Loucy (cell line): Measurements from ENCODE around the gene SELENOO.

Source experiments
- EZH2phosphoT487 ChIP-seq: fragments of 200-600 bp; IDR thresholded peaks from 2 replicates; pipeline ENCODE4 v1.6.1; 2018; ENCODE audit warnings: antibody characterized with exemption, mild to moderate bottlenecking, moderate library complexity, borderline replicate concordance
- TF ChIP-seq, protein P1 (sequence below): fragments of 200-600 bp; sonication (generic); conservative IDR thresholded peaks from 2 replicates; pipeline ENCODE4 v1.5.1; 2014; ENCODE audit warnings: mild to moderate bottlenecking, antibody characterized with exemption, low read length

DNA sequence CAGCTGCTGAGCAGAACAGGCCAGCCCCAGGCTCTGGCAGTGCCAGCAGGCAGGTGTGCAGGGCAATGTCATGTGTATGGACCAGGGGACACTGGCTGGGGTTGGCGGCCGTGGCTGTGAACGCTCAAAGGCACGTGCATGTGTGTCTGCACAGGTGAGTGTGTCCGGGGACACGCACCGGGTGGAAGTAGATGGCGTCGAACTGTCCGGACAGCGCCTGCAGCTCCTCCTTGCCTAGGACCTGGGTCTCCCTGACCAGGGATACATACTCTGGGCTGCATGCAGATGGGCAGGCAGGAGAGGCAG is 49.4 kb downstream of the SELENOO start:
- TF ChIP-seq, protein P1, sequence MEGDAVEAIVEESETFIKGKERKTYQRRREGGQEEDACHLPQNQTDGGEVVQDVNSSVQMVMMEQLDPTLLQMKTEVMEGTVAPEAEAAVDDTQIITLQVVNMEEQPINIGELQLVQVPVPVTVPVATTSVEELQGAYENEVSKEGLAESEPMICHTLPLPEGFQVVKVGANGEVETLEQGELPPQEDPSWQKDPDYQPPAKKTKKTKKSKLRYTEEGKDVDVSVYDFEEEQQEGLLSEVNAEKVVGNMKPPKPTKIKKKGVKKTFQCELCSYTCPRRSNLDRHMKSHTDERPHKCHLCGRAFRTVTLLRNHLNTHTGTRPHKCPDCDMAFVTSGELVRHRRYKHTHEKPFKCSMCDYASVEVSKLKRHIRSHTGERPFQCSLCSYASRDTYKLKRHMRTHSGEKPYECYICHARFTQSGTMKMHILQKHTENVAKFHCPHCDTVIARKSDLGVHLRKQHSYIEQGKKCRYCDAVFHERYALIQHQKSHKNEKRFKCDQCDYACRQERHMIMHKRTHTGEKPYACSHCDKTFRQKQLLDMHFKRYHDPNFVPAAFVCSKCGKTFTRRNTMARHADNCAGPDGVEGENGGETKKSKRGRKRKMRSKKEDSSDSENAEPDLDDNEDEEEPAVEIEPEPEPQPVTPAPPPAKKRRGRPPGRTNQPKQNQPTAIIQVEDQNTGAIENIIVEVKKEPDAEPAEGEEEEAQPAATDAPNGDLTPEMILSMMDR = no peak
- no peak for TF ChIP-seq EZH2phosphoT487
